Measurements from ENCODE around the gene ETS1.

- TF ChIP-seq, protein P1, sequence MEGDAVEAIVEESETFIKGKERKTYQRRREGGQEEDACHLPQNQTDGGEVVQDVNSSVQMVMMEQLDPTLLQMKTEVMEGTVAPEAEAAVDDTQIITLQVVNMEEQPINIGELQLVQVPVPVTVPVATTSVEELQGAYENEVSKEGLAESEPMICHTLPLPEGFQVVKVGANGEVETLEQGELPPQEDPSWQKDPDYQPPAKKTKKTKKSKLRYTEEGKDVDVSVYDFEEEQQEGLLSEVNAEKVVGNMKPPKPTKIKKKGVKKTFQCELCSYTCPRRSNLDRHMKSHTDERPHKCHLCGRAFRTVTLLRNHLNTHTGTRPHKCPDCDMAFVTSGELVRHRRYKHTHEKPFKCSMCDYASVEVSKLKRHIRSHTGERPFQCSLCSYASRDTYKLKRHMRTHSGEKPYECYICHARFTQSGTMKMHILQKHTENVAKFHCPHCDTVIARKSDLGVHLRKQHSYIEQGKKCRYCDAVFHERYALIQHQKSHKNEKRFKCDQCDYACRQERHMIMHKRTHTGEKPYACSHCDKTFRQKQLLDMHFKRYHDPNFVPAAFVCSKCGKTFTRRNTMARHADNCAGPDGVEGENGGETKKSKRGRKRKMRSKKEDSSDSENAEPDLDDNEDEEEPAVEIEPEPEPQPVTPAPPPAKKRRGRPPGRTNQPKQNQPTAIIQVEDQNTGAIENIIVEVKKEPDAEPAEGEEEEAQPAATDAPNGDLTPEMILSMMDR (IDR thresholded peaks at IDR 0.05; ENCODE audit: low read depth, low read length), result no peak
- no peak for TF ChIP-seq POLR2A (IDR thresholded peaks at IDR 0.05; ENCODE audit: extremely low read depth, insufficient read length)
Observed at GRCh38 chr11:128491195-128491936, 96.0 kb downstream of the ETS1 start.
